Lung (tissue), 12 donors: Measurements from ENCODE around the gene LRP3. TPM values are rescaled to one million over a fixed set of nuclear protein-coding genes. Genes with fewer than 3 reads are reported as not detected.

Source experiments
- ATAC-seq: fragments of 200-7000 bp; cut with Tn5 transposase; one replicate; pipeline ENCODE4 v1.9.1; 2020; ENCODE audit warnings: moderate number of reproducible peaks; ENCODE audit not compliant: insufficient read depth, low FRiP score
- DNase-seq, 3 donors: peaks; one replicate each; pipeline ENCODE4 v3.0.0-alpha.2; 2013 to 2017
- H3K27ac ChIP-seq, 2 donors: one replicate each; pipeline ENCODE4 v1.5.1; 2013; ENCODE audit warnings: mild to moderate bottlenecking in 2 of 2, moderate library complexity in 2 of 2, control low read depth in 1 of 2, inconsistent platforms in 1 of 2, low read depth in 1 of 2, low read length in 1 of 2
- H3K27me3 ChIP-seq, 3 donors: one replicate each; pipeline ENCODE4 v1.5.1; 2013; ENCODE audit warnings: low read length in 2 of 3; ENCODE audit not compliant: control insufficient read depth in 3 of 3, insufficient read depth in 3 of 3
- H3K36me3 ChIP-seq, 4 donors: one replicate each; pipeline ENCODE4 v1.5.1; 2013; ENCODE audit warnings: low read length in 4 of 4, mild to moderate bottlenecking in 1 of 4, moderate library complexity in 1 of 4; ENCODE audit not compliant: control insufficient read depth in 4 of 4, insufficient read depth in 4 of 4
- H3K4me1 ChIP-seq, 5 donors: one replicate each; pipeline ENCODE4 v1.5.1; 2013; ENCODE audit warnings: low read length in 5 of 5, mild to moderate bottlenecking in 2 of 5, moderate library complexity in 1 of 5; ENCODE audit not compliant: control insufficient read depth in 5 of 5, insufficient read depth in 5 of 5
- H3K4me3 ChIP-seq: one replicate; pipeline ENCODE4 v1.5.1; 2013; ENCODE audit warnings: mild to moderate bottlenecking, control low read depth, moderate library complexity
- H3K9ac ChIP-seq, 2 donors: one replicate each; pipeline ENCODE4 v1.5.1; 2013; ENCODE audit warnings: low read length in 2 of 2, control low read depth in 1 of 2; ENCODE audit not compliant: insufficient read depth in 1 of 2
- H3K9me3 ChIP-seq, 4 donors: one replicate each; pipeline ENCODE4 v1.5.1; 2013; ENCODE audit warnings: low read length in 3 of 4, mild to moderate bottlenecking in 1 of 4, moderate library complexity in 1 of 4; ENCODE audit not compliant: control insufficient read depth in 4 of 4, insufficient read depth in 3 of 4
- CTCF ChIP-seq: IDR thresholded peaks from 2 replicates; pipeline ENCODE4 v1.5.1; 2012; ENCODE audit warnings: mild to moderate bottlenecking; ENCODE audit errors: control extremely low read depth, extremely low read depth
- WGBS, 2 donors: extraction: QIAGEN DNeasy Blood & Tissue Kit; methylation state at CpG; one replicate each; pipeline ENCODE4 v1.1.7; 2013; 5-methylcytosine and 5-hydroxymethylcytosine counted together
- polyA plus RNA-seq, 2 donors: library from polyadenylated mRNA; stranded (reverse); fragments of 200-250 nt; gene quantifications; one replicate each; pipeline ENCODE4 v1.2.1, GENCODE V29; 2013
- total RNA-seq, 2 donors: library from RNA; depleted of rRNA in 1 of 2; stranded (reverse); fragments of >200 nt in 1 of 2; gene quantifications; one replicate each; pipeline ENCODE4 v1.2.1, GENCODE V29; 2014 to 2021
- donor health status: control.
- donor health status: control.
- donor health status: Bipolar disorder and iron deficiency.
- donor health status: healthy.
- donor health status: DM: yes; HTN: yes; CAD: no.

Gene LRP3
- total and polyA plus RNA-seq, 4 donors, result 10.6 to 18.2 (median 14.6) TPM

DNA sequence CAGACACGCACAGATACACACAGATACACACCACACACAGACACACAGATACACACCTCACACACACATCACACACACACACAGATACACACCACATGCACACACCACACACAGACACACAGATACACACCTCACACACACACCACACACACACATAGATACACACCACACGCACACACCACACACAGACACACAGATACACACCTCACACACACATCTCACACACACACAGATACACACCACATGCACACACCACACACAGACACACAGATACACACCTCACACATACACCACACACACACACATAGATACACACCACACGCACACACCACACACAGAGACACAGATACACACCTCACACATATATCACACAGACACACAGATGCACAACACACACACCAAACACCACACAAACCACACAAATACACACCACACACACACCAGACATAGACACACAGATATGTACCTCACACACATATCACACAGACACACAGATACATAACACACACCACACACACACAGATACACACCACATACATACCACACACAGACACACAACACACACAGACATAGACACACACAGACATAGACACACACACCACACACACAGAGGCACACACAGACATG lies 55.7 kb downstream of the LRP3 start:
- no peak overlapping the region for H3K4me3 ChIP-seq
- no peak for DNase-seq
- TF ChIP-seq CTCF, result no peak
- H3K27ac ChIP-seq, result peak overlapping the region in 1 of 2 donors; percentile 21
- no peaks in the 10 kb centered on the region for H3K36me3 ChIP-seq
- peaks cover 0 to 5% (median 0%) of the 10 kb centered on the region in 5 donors for H3K4me1 ChIP-seq
- peaks cover 0 to 5% (median under 1%) of the 10 kb centered on the region in 4 donors for H3K9me3 ChIP-seq
- 73 to 78% methylated on average over 3 of the region's 3 CpGs for WGBS, 2 donors
- H3K9ac ChIP-seq, result peak overlapping the region in 1 of 2 donors; percentile 8
- H3K27me3 ChIP-seq, result no peaks in the 10 kb centered on the region
- ATAC-seq, result no peak

DNA sequence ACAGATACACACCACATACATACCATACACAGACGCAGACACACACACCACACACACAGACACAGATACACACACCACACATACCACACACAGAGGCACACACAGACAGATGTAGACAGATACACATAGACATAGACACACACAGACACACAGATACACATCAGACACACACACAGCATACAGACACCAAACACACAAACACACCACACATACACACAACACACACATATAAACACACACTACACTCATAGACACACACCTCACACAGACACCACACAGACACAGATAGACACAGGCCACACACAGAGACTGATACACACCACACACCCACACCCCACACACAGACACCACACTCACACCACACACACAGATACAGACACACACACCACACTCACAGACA lies 56.4 kb downstream of the LRP3 start:
- DNase-seq (no peak), ATAC-seq (no peak)
- Histone ChIP-seq H3K36me3 (no peaks in the 10 kb centered on the region), H3K9ac (no peak overlapping the region), H3K4me1 (peaks cover 0 to 5% (median 0%) of the 10 kb centered on the region in 5 donors), H3K9me3 (peaks cover 0 to 2% (median 0%) of the 10 kb centered on the region in 4 donors), H3K4me3 (no peak overlapping the region), H3K27ac (no peak overlapping the region), H3K27me3 (no peaks in the 10 kb centered on the region)
- TF ChIP-seq CTCF, result no peak
- 93 to 100% methylated on average over 1 of the region's 1 CpG for WGBS, 2 donors

DNA sequence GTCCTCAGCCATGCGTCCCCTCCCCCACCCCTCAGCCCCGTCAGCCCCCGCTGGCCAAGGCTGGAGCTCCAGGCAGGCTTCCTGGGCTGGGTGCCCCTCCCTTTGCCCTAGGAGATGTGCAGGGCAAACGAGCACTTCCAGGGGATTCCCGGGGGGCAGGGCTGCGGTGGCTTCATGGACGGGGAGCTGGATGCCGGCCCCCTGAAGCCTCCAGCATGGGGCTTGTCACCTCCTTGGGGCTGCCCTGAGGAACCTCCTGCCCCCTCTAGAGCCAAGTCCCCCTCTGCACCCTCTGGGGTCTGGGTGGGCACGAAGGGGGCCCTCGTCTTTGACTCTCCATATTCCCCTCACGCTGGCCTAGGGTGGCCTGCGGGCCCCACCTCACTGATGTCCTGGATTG lies 56.9 kb downstream of the LRP3 start:
- TF ChIP-seq CTCF, result no peak
- DNase-seq (no peak), ATAC-seq (no peak)
- 62 to 64% methylated on average over 9 to 12 of the region's 12 CpGs for WGBS, 2 donors
- no peaks in the 10 kb centered on the region for H3K36me3 ChIP-seq
- H3K27ac ChIP-seq, result no peak overlapping the region
- no peak overlapping the region for H3K9ac ChIP-seq
- H3K4me1 ChIP-seq, result peaks cover 0 to 5% (median 0%) of the 10 kb centered on the region in 5 donors
- no peaks in the 10 kb centered on the region for H3K27me3 ChIP-seq
- peaks cover 0 to under 1% (median 0%) of the 10 kb centered on the region in 4 donors for H3K9me3 ChIP-seq
- no peak overlapping the region for H3K4me3 ChIP-seq
